Fibroblast of lung (primary cell): ENCODE data around the gene CCSER2. TPM values are rescaled to one million over a fixed set of nuclear protein-coding genes. Genes with fewer than 3 reads are reported as not detected.
"Not testable (repeated sequence)": the region's sequence is repeated elsewhere in the genome, so short reads cannot be mapped to it uniquely, and the experiment has no call there.

ENCODE experiments used
- DNase-seq, 2 donors: peaks; one replicate each; pipeline versions ENCODE4 v3.0.0 to v3.0.0-alpha.2; 2010; ENCODE audit warnings: low read depth in 2 of 2
- H2AFZ ChIP-seq: 2 replicates; pipeline ENCODE4 v1.5.1; 2012; ENCODE audit warnings: low read length, control low read depth, inconsistent platforms
- H3K27ac ChIP-seq: 2 replicates; pipeline ENCODE4 v1.5.1; 2011; ENCODE audit warnings: low read length, control low read depth; ENCODE audit not compliant: insufficient read depth
- H3K27me3 ChIP-seq: 2 replicates; pipeline ENCODE4 v1.5.1; 2011; ENCODE audit warnings: mild to moderate bottlenecking, low read length; ENCODE audit not compliant: control insufficient read depth, insufficient read depth
- H3K36me3 ChIP-seq: 2 replicates; pipeline ENCODE4 v1.5.1; 2011; ENCODE audit warnings: low read length; ENCODE audit not compliant: control insufficient read depth, insufficient read depth
- H3K4me1 ChIP-seq: 2 replicates; pipeline ENCODE4 v1.5.1; 2011; ENCODE audit warnings: low read length; ENCODE audit not compliant: control insufficient read depth, insufficient read depth; ENCODE audit errors: extremely low read depth
- H3K4me2 ChIP-seq: 2 replicates; pipeline ENCODE4 v1.5.1; 2011; ENCODE audit warnings: low read length, control low read depth; ENCODE audit not compliant: insufficient read depth; ENCODE audit errors: extremely low read depth
- H3K4me3 ChIP-seq, 4 experiments: fragments of 200-600 bp in 1 of 4; sonication (generic) in 1 of 4; replicated peaks in 1 of 4; 2 replicates each; pipeline ENCODE4 v1.5.1; 2011 to 2016; ENCODE audit warnings: low read length in 4 of 4, low read depth in 3 of 4, mild to moderate bottlenecking in 3 of 4, control low read depth in 2 of 4, inconsistent platforms in 1 of 4, mixed read lengths in 1 of 4; ENCODE audit not compliant: insufficient read depth in 1 of 4; ENCODE audit errors: control extremely low read depth in 1 of 4
- H3K79me2 ChIP-seq: 2 replicates; pipeline ENCODE4 v1.5.1; 2012; ENCODE audit warnings: mild to moderate bottlenecking, low read length, inconsistent platforms; ENCODE audit not compliant: control insufficient read depth, insufficient read depth
- H3K9ac ChIP-seq: 2 replicates; pipeline ENCODE4 v1.5.1; 2011; ENCODE audit warnings: mild to moderate bottlenecking, low read length, control low read depth; ENCODE audit not compliant: insufficient read depth
- H3K9me3 ChIP-seq: 2 replicates; pipeline ENCODE4 v1.5.1; 2012; ENCODE audit warnings: low read depth, low read length; ENCODE audit not compliant: control insufficient read depth, insufficient read depth
- H4K20me1 ChIP-seq: 2 replicates; pipeline ENCODE4 v1.5.1; 2011; ENCODE audit warnings: low read length; ENCODE audit not compliant: control insufficient read depth, insufficient read depth; ENCODE audit errors: extremely low read depth
- EZH2 ChIP-seq: IDR thresholded peaks from 2 replicates; pipeline ENCODE4 v1.5.1; 2012; ENCODE audit warnings: low read length, control low read depth, mild to moderate bottlenecking; ENCODE audit errors: missing control alignments
- polyA plus RNA-seq, 2 donors: library from polyadenylated mRNA; depleted of rRNA in 1 of 2; stranded (reverse) in 1 of 2; unstranded in 1 of 2; fragments of >200 nt; gene quantifications; 2 replicates each; pipeline ENCODE4 v1.2.1, GENCODE V29; 2011 to 2012; ENCODE audit warnings: missing spikeins in 1 of 2
- total RNA-seq: library from RNA; depleted of rRNA; stranded (reverse); fragments of >200 nt; gene quantifications from 2 replicates; pipeline ENCODE4 v1.2.1, GENCODE V29; 2014
- TF ChIP-seq, protein P1 (sequence below), 2 donors: IDR thresholded peaks in 1 of 2; conservative IDR thresholded peaks in 1 of 2; 1 replicate in 1 of 2; 2 replicates in 1 of 2; pipeline ENCODE4 v1.5.1; 2011 to 2012; ENCODE audit warnings: low read length in 2 of 2, control low read depth in 1 of 2, inconsistent platforms in 1 of 2, low read depth in 1 of 2, mild to moderate bottlenecking in 1 of 2

The CCSER2 gene
- total and polyA plus RNA-seq, 2 donors (not counting 1 experiment from before 2014, with no cell fraction given) = 28.2 to 65.4 TPM

DNA sequence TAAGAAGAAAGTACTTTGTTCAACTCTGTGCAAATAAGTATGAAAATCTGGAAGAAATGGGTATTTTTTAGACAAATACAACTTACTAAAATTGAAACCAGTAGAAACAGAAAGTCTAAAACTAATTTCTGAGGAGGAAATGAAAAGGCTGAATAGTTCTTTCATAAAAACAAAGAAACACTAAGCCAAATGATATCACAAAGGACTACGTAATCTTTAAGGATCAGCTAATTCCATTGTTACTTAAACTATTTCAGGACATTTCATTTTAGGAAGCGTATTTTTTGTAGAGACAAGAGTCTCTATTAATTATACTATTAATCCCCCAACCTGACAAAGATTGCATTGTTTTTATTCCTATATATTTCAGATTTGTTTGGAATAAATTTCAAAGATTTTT lies 11.2 kb upstream of the CCSER2 start:
- Histone ChIP-seq H3K27me3 (no peaks in the 10 kb centered on the region), H3K9me3 (no peaks in the 10 kb centered on the region), H3K79me2 (no peaks in the 10 kb centered on the region), H3K4me2 (no peak overlapping the region), H3K36me3 (no peaks in the 10 kb centered on the region), H3K9ac (no peak overlapping the region), H2AFZ (no peak overlapping the region), H4K20me1 (no peaks in the 10 kb centered on the region), H3K27ac (no peak overlapping the region), H3K4me1 (no peaks in the 10 kb centered on the region), H3K4me3 (no peak overlapping the region)
- TF ChIP-seq EZH2 = no peak
- no peak for DNase-seq

DNA sequence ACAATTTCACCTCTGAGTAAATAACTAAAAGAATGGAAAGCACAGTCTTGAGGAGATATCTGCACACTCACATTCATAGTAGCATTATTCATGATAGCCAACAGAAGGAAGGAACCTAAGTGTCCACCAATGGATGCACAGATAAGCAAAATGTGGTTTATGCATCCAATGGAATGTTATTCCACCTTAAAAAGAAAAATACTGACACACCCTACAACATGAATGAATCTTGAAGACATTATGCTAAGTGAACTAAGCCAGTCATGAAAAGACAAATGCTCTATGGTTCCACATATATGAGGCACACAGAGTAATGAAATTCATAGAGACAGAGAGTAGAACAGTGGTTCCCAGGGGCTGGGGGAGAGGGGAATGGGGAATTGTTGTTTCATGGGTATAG lies 6.5 kb upstream of the CCSER2 start:
- no peak for DNase-seq
- H3K27me3 ChIP-seq = no peaks in the 10 kb centered on the region
- no peak overlapping the region for H3K27ac ChIP-seq
- H3K4me2 ChIP-seq = no peak overlapping the region
- H3K4me1 ChIP-seq = no peaks in the 10 kb centered on the region
- H4K20me1 ChIP-seq = no peaks in the 10 kb centered on the region
- no peak overlapping the region for H2AFZ ChIP-seq
- H3K9ac ChIP-seq = no peak overlapping the region
- H3K79me2 ChIP-seq = no peaks in the 10 kb centered on the region
- H3K36me3 ChIP-seq = no peaks in the 10 kb centered on the region
- H3K9me3 ChIP-seq = no peaks in the 10 kb centered on the region
- H3K4me3 ChIP-seq = no peak overlapping the region
- no peak for TF ChIP-seq EZH2
- TF ChIP-seq, protein P1, sequence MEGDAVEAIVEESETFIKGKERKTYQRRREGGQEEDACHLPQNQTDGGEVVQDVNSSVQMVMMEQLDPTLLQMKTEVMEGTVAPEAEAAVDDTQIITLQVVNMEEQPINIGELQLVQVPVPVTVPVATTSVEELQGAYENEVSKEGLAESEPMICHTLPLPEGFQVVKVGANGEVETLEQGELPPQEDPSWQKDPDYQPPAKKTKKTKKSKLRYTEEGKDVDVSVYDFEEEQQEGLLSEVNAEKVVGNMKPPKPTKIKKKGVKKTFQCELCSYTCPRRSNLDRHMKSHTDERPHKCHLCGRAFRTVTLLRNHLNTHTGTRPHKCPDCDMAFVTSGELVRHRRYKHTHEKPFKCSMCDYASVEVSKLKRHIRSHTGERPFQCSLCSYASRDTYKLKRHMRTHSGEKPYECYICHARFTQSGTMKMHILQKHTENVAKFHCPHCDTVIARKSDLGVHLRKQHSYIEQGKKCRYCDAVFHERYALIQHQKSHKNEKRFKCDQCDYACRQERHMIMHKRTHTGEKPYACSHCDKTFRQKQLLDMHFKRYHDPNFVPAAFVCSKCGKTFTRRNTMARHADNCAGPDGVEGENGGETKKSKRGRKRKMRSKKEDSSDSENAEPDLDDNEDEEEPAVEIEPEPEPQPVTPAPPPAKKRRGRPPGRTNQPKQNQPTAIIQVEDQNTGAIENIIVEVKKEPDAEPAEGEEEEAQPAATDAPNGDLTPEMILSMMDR (conservative IDR thresholded peaks at IDR 0.05 in 1 of 2, IDR thresholded peaks at IDR 0.05 in 1 of 2; ENCODE audit: low read depth in 1 of 2, low read length in 2 of 2) = no peak

DNA sequence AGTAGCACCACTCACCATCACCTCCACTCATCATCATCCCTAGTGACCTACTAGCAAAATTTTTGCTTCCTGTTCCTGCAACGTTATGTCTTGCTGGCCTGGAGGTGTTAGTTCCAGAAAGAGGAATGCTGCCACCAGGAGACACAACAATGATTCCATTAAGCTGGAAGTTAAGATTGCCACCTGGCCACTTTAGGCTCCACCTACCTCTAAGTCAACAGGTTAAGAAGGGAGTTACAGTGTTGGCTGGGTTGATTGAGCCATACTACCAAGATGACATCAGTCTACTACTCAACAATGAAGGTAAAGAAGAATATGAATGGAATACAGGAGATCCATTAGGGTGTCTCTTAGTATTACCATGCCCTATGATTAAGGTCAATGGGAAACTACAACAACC lies 4.8 kb upstream of the CCSER2 start:
- not testable (repeated sequence) for DNase-seq, H3K27me3 ChIP-seq, H3K4me1 ChIP-seq, H3K4me2 ChIP-seq, H3K27ac ChIP-seq, H3K9me3 ChIP-seq, H3K79me2 ChIP-seq, H2AFZ ChIP-seq, H4K20me1 ChIP-seq, H3K9ac ChIP-seq, H3K36me3 ChIP-seq, H3K4me3 ChIP-seq

DNA sequence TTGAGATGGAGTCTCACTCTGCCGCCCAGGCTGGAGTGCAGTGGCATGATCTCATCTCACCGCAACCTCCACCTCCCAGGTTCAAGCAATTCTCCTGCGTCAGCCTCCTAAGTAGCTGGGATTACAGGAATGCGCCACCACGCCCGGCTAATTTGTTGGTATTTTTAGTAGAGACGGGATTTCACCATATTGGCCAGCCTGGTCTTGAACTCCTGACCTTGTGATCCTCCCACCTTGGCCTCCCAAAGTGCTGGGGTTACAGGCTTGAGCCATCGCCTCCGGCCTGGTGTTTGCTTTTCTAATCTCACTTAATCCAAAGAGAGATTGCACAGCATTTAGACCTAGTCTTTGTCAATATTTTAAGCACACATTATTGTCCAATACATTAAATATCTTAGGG lies 1.4 kb upstream of the CCSER2 start:
- not testable (repeated sequence) for H4K20me1 ChIP-seq, H3K9me3 ChIP-seq, DNase-seq, H3K27me3 ChIP-seq, H2AFZ ChIP-seq, H3K9ac ChIP-seq, H3K4me2 ChIP-seq, H3K4me1 ChIP-seq, H3K27ac ChIP-seq, H3K4me3 ChIP-seq, H3K36me3 ChIP-seq
- peaks cover 28% of the 10 kb centered on the region for H3K79me2 ChIP-seq
